IMR-90 (cell line): ENCODE results near the gene ZNF558. TPM values are rescaled to one million over a fixed set of nuclear protein-coding genes. Genes with fewer than 3 reads are reported as not detected.

Experiments used
- ATAC-seq: fragments of 200-7000 bp; cut with Tn5 transposase; 2 replicates; pipeline ENCODE4 v1.9.1; 2020; ENCODE audit warnings: low read depth, mild to moderate bottlenecking, moderate library complexity
- BruUV-seq: library from RNA; stranded (reverse); fragments of 400-500 nt; replicated peaks from 2 replicates; lab custom pipeline; 2021; lab: Mats Ljungman, UMichigan
- CTCF ChIA-PET: fragments of 300-600 bp; formaldehyde crosslinking; extraction: SDS; loops from one replicate; lab custom pipeline; 2021; ENCODE audit warnings: antibody characterized with exemption; lab: Yijun Ruan, JAX
- POLR2A ChIA-PET: fragments of 300-600 bp; sonication (Branson Sonifier 250); formaldehyde crosslinking; loops from one replicate; lab custom pipeline; 2022; ENCODE audit warnings: antibody characterized with exemption; ENCODE audit not compliant: unreplicated experiment; lab: Charles Lee
- DNase-seq: peaks from one replicate; pipeline ENCODE4 v3.0.0; 2013
- H2AFZ ChIP-seq: replicated peaks from 2 replicates; pipeline ENCODE3; 2013; ENCODE audit warnings: low read length, mild to moderate bottlenecking; ENCODE audit not compliant: poor library complexity
- H2AK5ac ChIP-seq: 2 replicates; pipeline ENCODE4 v1.6.1; 2013; ENCODE audit warnings: low read depth, low read length, inconsistent platforms
- H2AK9ac ChIP-seq: replicated peaks from 2 replicates; pipeline ENCODE3; 2013; ENCODE audit warnings: mild to moderate bottlenecking, low read depth, low read length, moderate library complexity; ENCODE audit not compliant: poor library complexity
- H2BK120ac ChIP-seq: 2 replicates; pipeline ENCODE4 v1.6.1; 2013; ENCODE audit warnings: low read depth, low read length, inconsistent platforms
- H2BK15ac ChIP-seq: 3 replicates; pipeline ENCODE4 v1.6.1; 2013; ENCODE audit warnings: low read depth, low read length, inconsistent platforms
- H2BK20ac ChIP-seq: 2 replicates; pipeline ENCODE4 v1.6.1; 2013; ENCODE audit warnings: low read depth, mild to moderate bottlenecking, inconsistent platforms, low read length, moderate library complexity
- H2BK5ac ChIP-seq: 2 replicates; pipeline ENCODE4 v1.6.1; 2013; ENCODE audit warnings: mild to moderate bottlenecking, low read depth, low read length, inconsistent platforms; ENCODE audit not compliant: poor library complexity, severe bottlenecking
- H3K14ac ChIP-seq: replicated peaks from 2 replicates; pipeline ENCODE4 v1.6.1; 2013; ENCODE audit warnings: low read depth, low read length, inconsistent platforms
- H3K18ac ChIP-seq: 2 replicates; pipeline ENCODE4 v1.6.1; 2013; ENCODE audit warnings: low read depth, low read length, control low read depth
- H3K23ac ChIP-seq: 2 replicates; pipeline ENCODE4 v1.6.1; 2013; ENCODE audit warnings: low read depth, low read length, inconsistent platforms
- H3K27ac ChIP-seq: 2 replicates; pipeline ENCODE4 v1.5.1; 2013; ENCODE audit warnings: mild to moderate bottlenecking, control low read depth, low read length; ENCODE audit not compliant: insufficient read depth
- H3K27me3 ChIP-seq: 2 replicates; pipeline ENCODE4 v1.6.1; 2013; ENCODE audit warnings: low read length; ENCODE audit not compliant: control insufficient read depth, insufficient read depth
- H3K36me3 ChIP-seq: 2 replicates; pipeline ENCODE4 v1.6.1; 2013; ENCODE audit warnings: low read length, mixed read lengths; ENCODE audit not compliant: control insufficient read depth, insufficient read depth
- H3K4ac ChIP-seq: 2 replicates; pipeline ENCODE4 v1.6.1; 2013; ENCODE audit warnings: low read depth, low read length, inconsistent platforms
- H3K4me1 ChIP-seq: 2 replicates; pipeline ENCODE4 v1.6.1; 2013; ENCODE audit warnings: low read length, mixed read lengths; ENCODE audit not compliant: control insufficient read depth, insufficient read depth
- H3K4me2 ChIP-seq: 2 replicates; pipeline ENCODE4 v1.6.1; 2013; ENCODE audit warnings: low read depth, mild to moderate bottlenecking, control low read depth, low read length, moderate library complexity
- H3K4me3 ChIP-seq: 2 replicates; pipeline ENCODE4 v1.5.1; 2013; ENCODE audit warnings: low read depth, mild to moderate bottlenecking, control low read depth, low read length, moderate library complexity; ENCODE audit not compliant: insufficient read depth
- H3K56ac ChIP-seq: 2 replicates; pipeline ENCODE4 v1.6.1; 2013; ENCODE audit warnings: low read length, inconsistent platforms; ENCODE audit not compliant: insufficient read depth; ENCODE audit errors: extremely low read depth
- H3K79me1 ChIP-seq, 2 experiments: 2 replicates each; pipeline ENCODE4 v1.6.1; 2013; ENCODE audit warnings: low read length in 2 of 2, inconsistent platforms in 1 of 2, low read depth in 1 of 2
- H3K9ac ChIP-seq: 2 replicates; pipeline ENCODE4 v1.6.1; 2013; ENCODE audit warnings: low read depth, low read length, control low read depth
- H3K9me1 ChIP-seq: 2 replicates; pipeline ENCODE4 v1.6.1; 2013; ENCODE audit warnings: low read length, inconsistent platforms; ENCODE audit not compliant: insufficient read depth
- H3K9me3 ChIP-seq: 2 replicates; pipeline ENCODE4 v1.6.1; 2013; ENCODE audit warnings: low read length; ENCODE audit not compliant: control insufficient read depth, insufficient read depth
- H4K20me1 ChIP-seq: 2 replicates; pipeline ENCODE4 v1.6.1; 2013; ENCODE audit warnings: low read length, inconsistent platforms; ENCODE audit not compliant: insufficient read depth
- H4K5ac ChIP-seq: 2 replicates; pipeline ENCODE4 v1.6.1; 2013; ENCODE audit warnings: mild to moderate bottlenecking, low read depth, low read length, control low read depth
- H4K8ac ChIP-seq, 2 experiments: 2 replicates each; pipeline ENCODE4 v1.6.1; 2013; ENCODE audit warnings: low read depth in 2 of 2, low read length in 2 of 2, control low read depth in 1 of 2, inconsistent platforms in 1 of 2
- H4K91ac ChIP-seq: 2 replicates; pipeline ENCODE4 v1.6.1; 2013; ENCODE audit warnings: low read depth, low read length, inconsistent platforms; ENCODE audit not compliant: insufficient read depth
- BHLHE40 ChIP-seq: fragments of 150-350 bp; IDR thresholded peaks from 2 replicates; pipeline ENCODE4 v1.6.1; 2016; ENCODE audit warnings: mild to moderate bottlenecking, low read depth, low read length
- CEBPB ChIP-seq: IDR thresholded peaks from 2 replicates; pipeline ENCODE4 v1.6.1; 2012; ENCODE audit warnings: low read depth, low read length, improper control_type of control experiment
- CHD1 ChIP-seq: IDR thresholded peaks from 2 replicates; pipeline ENCODE4 v1.6.1; 2012; ENCODE audit warnings: low read depth, low read length, improper control_type of control experiment
- FOS ChIP-seq: fragments of 150-350 bp; IDR thresholded peaks from 2 replicates; pipeline ENCODE4 v1.6.1; 2016; ENCODE audit warnings: low read depth, low read length
- MAFK ChIP-seq: IDR thresholded peaks from 2 replicates; pipeline ENCODE4 v1.6.1; 2012; ENCODE audit warnings: low read depth, low read length, improper control_type of control experiment
- MAZ ChIP-seq: IDR thresholded peaks from 2 replicates; pipeline ENCODE4 v1.6.1; 2012; ENCODE audit warnings: low read depth, mild to moderate bottlenecking, low read length, improper control_type of control experiment, moderate library complexity, borderline replicate concordance
- MXI1 ChIP-seq: IDR thresholded peaks from 2 replicates; pipeline ENCODE4 v1.6.1; 2012; ENCODE audit warnings: low read depth, mild to moderate bottlenecking, low read length, moderate library complexity, borderline replicate concordance
- NFE2L2 ChIP-seq: fragments of 150-350 bp; IDR thresholded peaks from 2 replicates; pipeline ENCODE4 v1.6.1; 2016; ENCODE audit warnings: low read depth, mild to moderate bottlenecking, low read length
- POLR2A ChIP-seq: IDR thresholded peaks from 2 replicates; pipeline ENCODE4 v1.6.1; 2012; ENCODE audit warnings: mild to moderate bottlenecking, low read depth, low read length
- RAD21 ChIP-seq: IDR thresholded peaks from 2 replicates; pipeline ENCODE4 v1.6.1; 2012; ENCODE audit warnings: low read length, improper control_type of control experiment
- RCOR1 ChIP-seq: IDR thresholded peaks from 2 replicates; pipeline ENCODE4 v1.6.1; 2012; ENCODE audit warnings: mild to moderate bottlenecking, low read length, improper control_type of control experiment; ENCODE audit not compliant: insufficient replicate concordance
- RFX5 ChIP-seq: IDR thresholded peaks from 2 replicates; pipeline ENCODE4 v1.8.0; 2012; ENCODE audit warnings: low read depth, mild to moderate bottlenecking, low read length, moderate library complexity
- SMC3 ChIP-seq: fragments of 150-350 bp; IDR thresholded peaks from 2 replicates; pipeline ENCODE4 v1.6.1; 2016; ENCODE audit warnings: low read depth, mild to moderate bottlenecking, antibody characterized with exemption, low read length, moderate library complexity
- WGBS, 2 experiments: methylation state at CpG; one replicate each; pipeline versions ENCODE4 v1.1.5 to v1.1.7; 2013; ENCODE audit warnings: missing lambda C conversion rate in 2 of 2; ENCODE audit not compliant: insufficient read length in 1 of 2; ENCODE audit errors: extremely low coverage in 2 of 2; 5-methylcytosine and 5-hydroxymethylcytosine counted together
- dilution Hi-C: fragments of 300-500 bp; cut with HindIII; formaldehyde crosslinking; loops from one replicate; pipeline ENCODE4 v1.14.3; 2018; ENCODE audit warnings: low sequenced_read_pairs; ENCODE audit not compliant: unreplicated experiment
- in situ Hi-C: fragments of 300-500 bp; cut with MboI; formaldehyde crosslinking; loops from 3 replicates; pipeline ENCODE4 v1.14.3; 2019; ENCODE audit warnings: low sequenced_read_pairs, inconsistent platforms, mixed read lengths
- intact Hi-C: fragments of 100-400 bp; cut with micrococcal nuclease; formaldehyde crosslinking; loops from 2 replicates; pipeline ENCODE4 v1.10.0; 2022
- polyA plus RNA-seq, 3 experiments: library from polyadenylated mRNA; depleted of rRNA; stranded (reverse); fragments of >200 nt; gene quantifications; 2 replicates each; pipeline ENCODE4 v1.2.3, GENCODE V29; 2012; ENCODE audit warnings: low replicate concordance in 1 of 3
- total RNA-seq: library from RNA; depleted of rRNA; stranded (reverse); fragments of >200 nt; gene quantifications from 2 replicates; pipeline ENCODE4 v1.2.3, GENCODE V29; 2012
- TF ChIP-seq, protein P1 (sequence below): conservative IDR thresholded peaks from 2 replicates; pipeline ENCODE4 v1.5.1; 2012; ENCODE audit warnings: mild to moderate bottlenecking, low read depth, low read length, improper control_type of control experiment
- TF ChIP-seq, protein P2 (sequence below): fragments of 150-350 bp; IDR thresholded peaks from 2 replicates; pipeline ENCODE4 v1.6.1; 2016; ENCODE audit warnings: low read depth, mild to moderate bottlenecking, low read length, moderate library complexity, borderline replicate concordance
- TF ChIP-seq, protein P3 (sequence below): fragments of 150-350 bp; IDR thresholded peaks from 2 replicates; pipeline ENCODE4 v1.6.1; 2017; ENCODE audit warnings: mild to moderate bottlenecking, antibody characterized with exemption, low read length, low read depth

ZNF558 gene
- total and polyA plus RNA-seq, 2 of the 4 experiments (the other 2 are of a cell fraction): 14.3 to 21.0 TPM

DNA sequence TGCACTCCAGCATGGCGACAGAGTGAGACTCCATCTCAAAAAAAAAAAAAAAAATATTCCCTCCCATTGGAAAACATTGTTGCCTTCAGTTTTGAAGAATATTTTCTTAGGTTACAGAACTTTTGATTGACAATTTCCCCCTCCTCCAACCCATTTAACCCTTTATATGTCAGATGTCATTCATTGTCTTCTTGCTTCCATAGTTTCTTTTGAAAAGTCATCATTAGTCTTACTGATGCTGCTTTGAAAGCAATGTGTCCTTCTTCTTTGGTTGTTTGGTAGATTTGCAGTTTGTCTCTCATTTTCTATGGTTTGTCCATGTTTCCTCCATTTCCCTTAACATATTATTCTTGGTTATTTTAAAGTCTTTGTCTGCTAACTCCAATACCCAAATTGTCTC lies 25.4 kb downstream of the ZNF558 start:
- Histone ChIP-seq H2AFZ (no peak overlapping the region), H2AK5ac (no peak overlapping the region)
- intact Hi-C loops: no loop called here

More for the DNA sequence above, 25.4 kb downstream of the ZNF558 start:
- Histone ChIP-seq H4K20me1 (no peaks in the 10 kb centered on the region), H3K56ac (no peak overlapping the region), H2AK9ac (no peak overlapping the region), H3K4me2 (no peak overlapping the region), H3K4ac (no peak overlapping the region), H3K14ac (no peak overlapping the region), H3K23ac (no peak overlapping the region), H4K8ac (no peak overlapping the region), H3K9me1 (no peaks in the 10 kb centered on the region), H3K27ac (no peak overlapping the region), H2BK20ac (no peak overlapping the region), H3K27me3 (no peaks in the 10 kb centered on the region), H3K79me1 (no peaks in the 10 kb centered on the region), H3K4me3 (no peak overlapping the region), H3K9ac (no peak overlapping the region), H2BK120ac (no peak overlapping the region), H3K36me3 (peaks cover 32% of the 10 kb centered on the region), H4K91ac (no peak overlapping the region), H3K4me1 (no peaks in the 10 kb centered on the region), H3K9me3 (peaks cover 53% of the 10 kb centered on the region), H2BK15ac (no peak overlapping the region), H4K5ac (no peak overlapping the region), H3K18ac (no peak overlapping the region), H2BK5ac (no peak overlapping the region)
- ChIA-PET POLR2A (no interaction called here), CTCF (no interaction called here)
- in situ Hi-C loops: no loop called here
- no TSS peak for BruUV-seq
- no CpG with 5 or more reads among the region's 1 CpG for WGBS, 2 experiments
- TF ChIP-seq BHLHE40 (no peak), MAFK (no peak), CHD1 (no peak), MXI1 (no peak), CEBPB (no peak), RAD21 (no peak), SMC3 (no peak), POLR2A (no peak), MAZ (no peak), RCOR1 (no peak), NFE2L2 (no peak), RFX5 (no peak), FOS (no peak)
- TF ChIP-seq, protein P1, sequence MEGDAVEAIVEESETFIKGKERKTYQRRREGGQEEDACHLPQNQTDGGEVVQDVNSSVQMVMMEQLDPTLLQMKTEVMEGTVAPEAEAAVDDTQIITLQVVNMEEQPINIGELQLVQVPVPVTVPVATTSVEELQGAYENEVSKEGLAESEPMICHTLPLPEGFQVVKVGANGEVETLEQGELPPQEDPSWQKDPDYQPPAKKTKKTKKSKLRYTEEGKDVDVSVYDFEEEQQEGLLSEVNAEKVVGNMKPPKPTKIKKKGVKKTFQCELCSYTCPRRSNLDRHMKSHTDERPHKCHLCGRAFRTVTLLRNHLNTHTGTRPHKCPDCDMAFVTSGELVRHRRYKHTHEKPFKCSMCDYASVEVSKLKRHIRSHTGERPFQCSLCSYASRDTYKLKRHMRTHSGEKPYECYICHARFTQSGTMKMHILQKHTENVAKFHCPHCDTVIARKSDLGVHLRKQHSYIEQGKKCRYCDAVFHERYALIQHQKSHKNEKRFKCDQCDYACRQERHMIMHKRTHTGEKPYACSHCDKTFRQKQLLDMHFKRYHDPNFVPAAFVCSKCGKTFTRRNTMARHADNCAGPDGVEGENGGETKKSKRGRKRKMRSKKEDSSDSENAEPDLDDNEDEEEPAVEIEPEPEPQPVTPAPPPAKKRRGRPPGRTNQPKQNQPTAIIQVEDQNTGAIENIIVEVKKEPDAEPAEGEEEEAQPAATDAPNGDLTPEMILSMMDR: no peak
- TF ChIP-seq, protein P2, sequence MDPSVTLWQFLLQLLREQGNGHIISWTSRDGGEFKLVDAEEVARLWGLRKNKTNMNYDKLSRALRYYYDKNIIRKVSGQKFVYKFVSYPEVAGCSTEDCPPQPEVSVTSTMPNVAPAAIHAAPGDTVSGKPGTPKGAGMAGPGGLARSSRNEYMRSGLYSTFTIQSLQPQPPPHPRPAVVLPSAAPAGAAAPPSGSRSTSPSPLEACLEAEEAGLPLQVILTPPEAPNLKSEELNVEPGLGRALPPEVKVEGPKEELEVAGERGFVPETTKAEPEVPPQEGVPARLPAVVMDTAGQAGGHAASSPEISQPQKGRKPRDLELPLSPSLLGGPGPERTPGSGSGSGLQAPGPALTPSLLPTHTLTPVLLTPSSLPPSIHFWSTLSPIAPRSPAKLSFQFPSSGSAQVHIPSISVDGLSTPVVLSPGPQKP: no peak
- TF ChIP-seq, protein P3, sequence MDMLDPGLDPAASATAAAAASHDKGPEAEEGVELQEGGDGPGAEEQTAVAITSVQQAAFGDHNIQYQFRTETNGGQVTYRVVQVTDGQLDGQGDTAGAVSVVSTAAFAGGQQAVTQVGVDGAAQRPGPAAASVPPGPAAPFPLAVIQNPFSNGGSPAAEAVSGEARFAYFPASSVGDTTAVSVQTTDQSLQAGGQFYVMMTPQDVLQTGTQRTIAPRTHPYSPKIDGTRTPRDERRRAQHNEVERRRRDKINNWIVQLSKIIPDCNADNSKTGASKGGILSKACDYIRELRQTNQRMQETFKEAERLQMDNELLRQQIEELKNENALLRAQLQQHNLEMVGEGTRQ: no peak
- no peak for ATAC-seq
- dilution Hi-C loops: no loop called here
- DNase-seq: no peak
